Stomach (tissue), 4 donors: ENCODE measurements around the gene ZC3H12C.

ENCODE experiments used
- EP300 ChIP-seq: sonication (generic); formaldehyde crosslinking; IDR thresholded peaks from one replicate; pipeline ENCODE4 v1.6.1; 2017; ENCODE audit warnings: antibody characterized with exemption
- POLR2A ChIP-seq, 4 donors: fragments of 450-650 bp; IDR thresholded peaks; one replicate each; pipeline ENCODE4 v1.6.1; 2016; ENCODE audit warnings: antibody characterized with exemption in 4 of 4, control low read depth in 2 of 4, mild to moderate bottlenecking in 1 of 4, moderate library complexity in 1 of 4
- POLR2AphosphoS5 ChIP-seq, 3 donors: sonication (generic); formaldehyde crosslinking; IDR thresholded peaks; one replicate each; pipeline ENCODE4 v1.6.1; 2016; ENCODE audit warnings: antibody characterized with exemption in 3 of 3
- TF ChIP-seq, protein P1 (sequence below), 7 experiments: fragments of 450-650 bp in 4 of 7; fragments of 200-600 bp in 3 of 7; sonication (generic) in 3 of 7; IDR thresholded peaks; one replicate each; pipeline ENCODE4 v1.5.1; 2016 to 2019; ENCODE audit warnings: antibody characterized with exemption in 7 of 7, control low read depth in 2 of 7, mild to moderate bottlenecking in 1 of 7

DNA sequence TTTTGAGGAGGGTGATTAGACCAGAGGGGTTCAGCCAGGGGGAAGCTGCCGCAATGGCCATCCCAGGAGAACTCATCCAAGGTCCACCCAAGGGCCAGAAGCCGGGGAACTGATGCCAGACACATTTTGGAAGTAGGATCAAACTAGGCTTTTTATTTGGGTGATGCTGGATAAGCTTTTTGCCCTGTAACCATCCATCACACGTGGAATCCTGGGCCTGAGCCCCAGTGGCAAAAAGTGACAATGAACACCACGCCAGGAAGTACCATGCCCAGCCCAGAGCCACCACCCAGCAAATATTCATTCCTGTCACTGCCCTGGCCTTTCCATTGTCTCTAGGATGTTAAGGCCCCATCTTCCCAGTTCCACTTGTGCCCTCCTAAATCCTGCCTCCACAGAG lies 85.9 kb downstream of the ZC3H12C start:
- TF ChIP-seq, protein P1, sequence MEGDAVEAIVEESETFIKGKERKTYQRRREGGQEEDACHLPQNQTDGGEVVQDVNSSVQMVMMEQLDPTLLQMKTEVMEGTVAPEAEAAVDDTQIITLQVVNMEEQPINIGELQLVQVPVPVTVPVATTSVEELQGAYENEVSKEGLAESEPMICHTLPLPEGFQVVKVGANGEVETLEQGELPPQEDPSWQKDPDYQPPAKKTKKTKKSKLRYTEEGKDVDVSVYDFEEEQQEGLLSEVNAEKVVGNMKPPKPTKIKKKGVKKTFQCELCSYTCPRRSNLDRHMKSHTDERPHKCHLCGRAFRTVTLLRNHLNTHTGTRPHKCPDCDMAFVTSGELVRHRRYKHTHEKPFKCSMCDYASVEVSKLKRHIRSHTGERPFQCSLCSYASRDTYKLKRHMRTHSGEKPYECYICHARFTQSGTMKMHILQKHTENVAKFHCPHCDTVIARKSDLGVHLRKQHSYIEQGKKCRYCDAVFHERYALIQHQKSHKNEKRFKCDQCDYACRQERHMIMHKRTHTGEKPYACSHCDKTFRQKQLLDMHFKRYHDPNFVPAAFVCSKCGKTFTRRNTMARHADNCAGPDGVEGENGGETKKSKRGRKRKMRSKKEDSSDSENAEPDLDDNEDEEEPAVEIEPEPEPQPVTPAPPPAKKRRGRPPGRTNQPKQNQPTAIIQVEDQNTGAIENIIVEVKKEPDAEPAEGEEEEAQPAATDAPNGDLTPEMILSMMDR (IDR thresholded peaks at IDR 0.05) = no peak
- TF ChIP-seq POLR2AphosphoS5 (IDR thresholded peaks at IDR 0.05) (no peak), POLR2A (IDR thresholded peaks at IDR 0.05) (no peak), EP300 (no peak)
